ENCODE measurements around the gene UGGT1.
"Not testable (repeated sequence)": the region's sequence is repeated elsewhere in the genome, so short reads cannot be mapped to it uniquely, and the experiment has no call there.

Gene UGGT1

DNA sequence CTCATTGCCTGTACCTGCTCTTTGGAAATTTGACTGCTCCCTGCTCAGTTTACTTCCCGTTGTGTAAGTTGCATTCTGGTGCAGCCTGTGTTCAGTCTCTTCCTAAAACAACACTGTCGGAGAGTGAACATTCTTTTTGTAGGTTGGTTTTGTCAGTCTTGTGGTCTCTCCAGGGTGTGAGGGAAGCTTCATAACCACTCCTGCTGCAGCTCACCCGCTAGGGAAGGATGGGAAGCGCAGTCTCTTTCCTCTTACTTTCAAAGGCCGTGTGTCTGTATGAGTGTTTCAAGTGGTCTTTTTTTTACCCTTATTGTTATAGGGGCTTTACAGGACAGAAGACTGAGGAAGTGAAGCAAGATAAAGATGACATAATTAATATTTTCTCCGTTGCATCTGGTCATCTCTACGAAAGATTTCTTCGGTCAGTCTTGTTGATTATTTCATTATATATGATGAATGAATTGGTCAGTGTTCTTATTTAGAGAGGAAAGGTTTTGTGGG, 87.2 kb downstream of the UGGT1 start:
- no peak for DNase-seq

DNA sequence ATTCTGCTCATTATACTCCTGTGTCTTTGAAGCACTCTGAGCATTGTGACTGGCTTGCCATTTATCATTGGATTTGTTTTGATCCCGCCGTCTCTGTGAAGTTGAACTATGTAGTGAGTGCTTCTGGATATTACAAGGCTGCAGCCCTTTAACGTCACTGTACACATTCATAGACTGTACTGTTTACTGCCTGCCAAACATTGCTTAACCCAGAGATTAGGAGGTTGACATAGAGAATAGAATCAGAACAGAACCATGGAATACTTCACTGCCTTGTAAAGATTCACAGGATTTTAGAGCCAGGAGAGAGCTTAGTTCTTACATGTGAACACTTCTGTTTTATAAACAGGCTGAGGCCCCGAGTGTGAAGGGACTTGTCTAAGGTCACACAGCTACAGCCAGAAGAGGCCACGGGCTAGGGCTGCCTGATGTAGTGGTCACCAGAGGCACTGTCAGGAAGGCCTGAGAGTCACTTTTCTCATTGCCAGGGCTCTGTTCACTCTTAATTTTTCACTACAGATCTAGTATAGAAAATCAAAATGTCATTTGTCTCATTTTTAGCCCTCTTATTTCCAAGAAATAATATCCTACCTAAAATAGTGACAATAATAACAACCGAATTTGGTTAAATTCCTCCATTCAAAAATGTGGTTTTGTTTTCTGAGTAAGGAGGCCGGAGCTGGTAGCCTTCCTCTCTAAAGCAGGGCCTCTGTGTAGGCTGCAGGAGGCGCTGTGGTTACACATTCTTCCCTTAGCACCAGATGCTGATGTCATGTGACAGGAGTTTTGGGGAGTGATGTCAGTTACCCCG, 87.9 kb downstream of the UGGT1 start:
- DNase-seq: peak; percentile 51

DNA sequence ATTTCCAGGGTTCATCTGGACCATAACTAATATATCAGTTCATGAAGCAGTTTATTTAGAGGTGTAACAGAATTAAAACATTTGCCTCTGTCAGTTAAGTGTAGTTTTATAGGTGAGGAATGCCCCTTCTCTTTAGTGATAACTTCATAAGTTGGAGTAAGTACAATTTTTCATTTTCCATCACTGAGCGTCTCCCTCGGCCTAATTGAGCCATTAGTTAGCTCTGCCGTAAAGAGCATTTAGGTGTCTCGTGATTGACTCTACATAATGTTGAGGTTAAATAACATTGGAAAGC, 88.4 kb downstream of the UGGT1 start:
- no peak for DNase-seq

DNA sequence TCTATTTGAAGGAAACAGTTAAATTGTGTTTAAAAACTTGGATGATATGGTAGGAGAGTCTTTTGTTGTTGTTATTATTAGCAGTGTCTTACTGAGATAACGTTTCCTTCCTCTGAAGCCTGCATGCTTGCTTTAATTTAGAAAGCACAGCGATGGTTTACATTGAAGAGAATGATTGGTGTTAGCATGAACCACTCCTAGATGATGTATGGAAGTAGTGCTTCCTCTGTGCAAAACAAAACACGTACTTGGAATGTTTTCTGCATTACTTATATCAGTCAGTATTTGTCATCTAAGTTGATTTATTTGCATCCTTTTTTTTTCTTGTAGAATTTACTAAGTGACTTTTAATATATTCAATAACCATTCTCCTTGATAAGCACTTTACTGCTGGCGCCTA, 89.0 kb downstream of the UGGT1 start:
- DNase-seq: no peak

DNA sequence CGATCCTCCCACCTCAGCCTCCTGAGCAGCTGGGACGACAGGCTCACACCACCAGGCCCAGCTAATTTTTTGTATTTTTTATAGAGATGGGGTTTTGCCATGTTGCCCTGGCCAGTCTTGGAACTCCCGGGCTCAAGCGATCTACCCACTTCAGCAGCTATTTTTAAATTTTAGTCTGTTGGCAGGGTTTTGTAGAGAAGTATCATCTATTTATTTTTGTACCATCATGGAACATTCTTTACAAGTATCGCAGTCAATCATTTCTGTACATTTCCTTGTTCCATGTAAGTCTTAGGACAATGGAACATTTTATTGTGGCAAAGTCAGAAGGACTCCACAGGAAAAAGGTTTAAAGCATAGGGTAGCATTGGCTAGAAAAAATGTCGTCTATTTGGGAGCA, 94.6 kb downstream of the UGGT1 start:
- no peak for DNase-seq

DNA sequence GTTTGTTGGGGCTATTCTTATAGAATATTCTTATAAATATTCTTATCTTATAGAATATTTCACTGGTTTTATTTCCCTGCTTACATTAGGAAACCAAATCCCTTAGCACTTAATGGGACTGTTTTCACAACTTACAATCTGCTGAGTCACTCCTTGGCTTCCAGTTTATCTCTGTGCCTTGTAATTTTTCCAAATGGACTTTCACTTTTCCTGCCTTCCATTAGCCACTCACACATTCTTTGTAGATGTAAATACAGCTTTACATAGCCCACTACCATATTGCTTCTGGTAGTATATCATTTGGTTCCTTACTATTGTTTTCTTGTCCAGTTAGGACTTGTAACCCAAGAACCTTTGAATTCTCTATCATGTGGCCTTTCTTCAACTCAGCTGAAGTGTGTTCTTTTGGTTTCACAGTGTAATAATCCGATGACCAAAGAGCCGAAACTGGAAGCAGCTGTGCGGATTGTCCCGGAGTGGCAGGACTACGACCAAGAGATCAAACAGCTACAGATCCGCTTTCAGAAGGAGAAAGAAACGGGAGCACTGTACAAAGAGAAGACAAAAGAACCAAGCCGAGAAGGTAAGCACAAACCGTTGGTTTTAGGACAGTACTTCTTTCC, 96.1 kb downstream of the UGGT1 start:
- DNase-seq: no peak

DNA sequence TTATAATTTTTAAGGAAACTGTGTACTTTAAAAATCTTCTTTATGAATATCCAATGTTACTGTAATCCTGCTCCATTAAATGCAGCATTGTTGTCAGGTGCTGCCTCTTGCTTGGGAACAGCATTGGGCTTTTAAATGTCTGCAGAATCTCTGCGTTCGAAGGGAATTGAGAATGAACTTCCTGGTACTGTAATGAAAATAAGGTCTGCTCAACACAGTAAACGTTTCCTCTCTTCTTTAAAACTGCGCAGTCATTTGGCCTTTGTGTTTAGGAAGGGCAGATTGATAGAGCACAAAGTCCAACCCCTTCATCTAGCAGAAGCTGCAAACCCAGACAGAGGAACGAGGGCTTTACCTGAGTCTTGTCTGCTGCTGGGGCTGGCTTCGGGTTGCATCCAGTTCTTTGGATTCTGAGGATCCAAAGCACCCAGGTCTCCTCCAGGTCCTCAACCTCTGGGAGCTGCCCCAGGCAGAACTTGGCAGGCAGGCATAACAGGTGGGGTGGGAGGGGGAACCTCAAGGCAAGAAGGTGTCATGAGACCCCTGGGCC, 104.5 kb downstream of the UGGT1 start:
- DNase-seq: no peak

DNA sequence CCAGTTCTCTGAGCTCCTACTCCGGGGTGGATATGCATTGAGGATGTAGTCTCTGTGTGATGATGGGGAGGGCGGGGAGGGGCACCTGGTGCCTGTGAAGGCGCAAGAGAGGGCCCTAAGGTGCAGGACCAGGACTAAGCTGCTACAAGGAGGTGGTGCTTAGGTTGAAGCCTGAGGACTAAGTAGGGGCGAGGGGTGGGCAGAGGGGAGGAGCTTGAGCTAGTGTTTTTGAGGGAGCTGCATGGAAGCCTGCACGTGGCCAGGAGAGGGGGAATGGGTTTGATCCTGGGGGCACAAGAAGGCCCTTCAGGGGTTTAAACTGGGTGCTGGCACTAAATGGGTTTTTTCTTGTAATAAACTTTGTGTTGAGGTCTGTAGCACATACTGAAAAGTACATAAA, 105.0 kb downstream of the UGGT1 start:
- DNase-seq: no peak

DNA sequence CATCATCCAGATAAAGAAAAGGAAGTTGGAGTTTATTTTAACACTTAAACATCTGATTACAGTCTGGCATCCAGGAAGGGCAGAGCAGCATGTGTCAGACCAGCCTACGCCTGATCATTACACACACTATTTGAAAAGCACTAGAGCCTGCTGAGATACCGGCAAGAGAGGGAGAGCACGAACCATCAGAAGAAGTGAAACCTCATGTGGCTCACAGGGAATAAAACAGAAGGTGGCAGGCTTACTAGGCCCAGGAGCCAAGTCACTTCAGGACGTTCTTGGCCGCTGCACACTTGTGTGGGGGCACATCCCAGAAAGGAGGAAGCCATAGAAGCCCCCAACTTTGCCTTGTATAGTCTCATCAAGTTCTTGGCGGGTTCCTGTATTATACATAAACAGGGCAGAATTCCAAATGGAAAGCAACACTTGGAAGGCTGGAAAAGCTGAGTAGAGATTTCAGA, 105.5 kb downstream of the UGGT1 start:
- no peak for DNase-seq

DNA sequence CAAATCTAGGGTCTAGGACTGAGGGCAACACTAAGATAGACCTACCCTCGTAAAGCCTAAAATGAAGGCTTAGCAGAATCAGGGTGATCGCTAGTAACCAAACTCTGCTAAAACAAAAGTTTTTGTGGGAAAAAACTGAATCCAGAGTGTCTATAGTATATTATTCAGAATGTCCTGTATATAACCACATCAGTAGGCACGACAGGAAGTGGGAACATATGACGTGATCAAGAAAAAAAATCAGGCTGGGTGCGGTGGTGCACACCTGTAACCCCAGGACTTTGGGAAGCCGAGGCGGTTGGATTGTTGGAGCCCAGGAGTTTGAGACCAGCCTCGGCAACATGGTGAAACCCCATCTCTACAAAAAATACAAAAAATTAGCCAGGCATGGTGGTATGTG, 106.1 kb downstream of the UGGT1 start:
- no peak for DNase-seq

DNA sequence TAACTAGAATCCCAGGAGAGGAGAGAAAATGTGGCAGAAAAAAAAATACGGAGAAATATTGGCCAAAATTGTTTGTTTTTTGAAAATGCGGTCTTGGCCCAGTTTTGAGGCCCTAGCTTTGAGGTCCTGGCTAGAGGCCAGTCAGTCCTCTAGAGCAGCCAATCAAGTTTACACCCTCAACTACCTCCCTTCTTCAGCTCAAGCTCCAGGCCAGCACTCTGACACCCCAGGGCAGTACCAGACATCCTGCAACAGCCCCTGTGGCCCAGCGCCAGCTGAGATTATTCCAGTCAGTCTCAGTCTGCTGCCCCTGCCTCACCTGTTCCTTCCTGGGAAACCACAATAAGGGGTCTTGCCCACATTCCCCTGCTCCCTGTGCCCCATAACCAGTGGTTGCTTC, 107.7 kb downstream of the UGGT1 start:
- no peak for DNase-seq

DNA sequence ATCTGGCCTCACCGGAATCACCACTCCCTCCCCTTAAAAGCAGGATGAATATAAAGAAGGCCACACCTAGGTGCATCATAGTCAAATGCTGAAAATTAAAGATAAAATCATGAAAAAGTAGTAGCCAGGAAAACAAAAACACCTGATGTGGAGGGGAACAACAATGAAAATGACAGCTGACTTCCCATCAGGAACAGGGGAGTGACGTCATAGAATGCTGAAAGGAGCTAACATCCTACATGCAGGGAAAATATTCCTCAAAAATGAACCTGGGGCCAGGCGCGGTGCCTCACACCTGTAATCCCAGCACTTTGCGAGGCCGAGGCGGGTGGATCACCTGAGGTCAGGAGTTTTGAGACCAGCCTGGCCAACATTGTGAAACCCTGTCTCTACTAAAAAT, 108.1 kb downstream of the UGGT1 start:
- no peak for DNase-seq

DNA sequence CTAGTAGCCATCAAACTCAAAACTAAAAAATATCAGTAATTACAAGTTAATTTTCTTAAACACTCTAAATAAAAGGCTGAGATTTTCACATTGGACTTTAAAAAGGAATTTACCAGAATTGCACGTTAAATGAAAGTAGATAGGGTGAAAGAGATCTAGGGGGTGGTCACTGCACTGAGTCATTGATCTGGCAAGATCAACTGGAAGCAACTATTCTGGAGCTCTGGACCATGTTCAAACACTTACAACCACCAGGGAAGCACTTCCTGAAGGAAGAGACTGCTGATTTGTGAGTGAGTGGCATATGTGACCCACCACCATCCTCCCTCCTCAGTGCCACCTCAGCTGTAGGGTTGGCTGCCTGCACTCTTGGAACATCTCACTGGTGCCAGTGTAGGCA, 111.8 kb downstream of the UGGT1 start:
- no peak for DNase-seq

DNA sequence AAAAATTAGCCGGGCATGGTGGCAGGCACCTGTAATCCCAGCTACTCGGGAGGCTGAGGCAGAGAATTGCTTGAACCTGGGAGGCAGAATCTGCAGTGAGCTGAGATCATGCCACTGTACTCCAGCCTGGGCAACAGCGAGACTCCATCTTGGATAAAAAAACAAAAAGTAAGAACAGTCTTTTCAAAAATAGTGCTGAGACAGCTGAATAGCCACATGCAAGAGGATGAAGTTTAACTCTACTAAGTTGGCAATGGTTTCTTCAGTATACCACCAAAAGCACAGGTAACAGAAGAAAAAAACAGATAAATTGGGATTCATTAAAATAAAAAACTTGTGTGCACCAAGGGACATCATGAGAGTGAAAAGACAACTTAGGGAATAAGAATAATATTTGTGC, 115.2 kb downstream of the UGGT1 start:
- DNase-seq: no peak

DNA sequence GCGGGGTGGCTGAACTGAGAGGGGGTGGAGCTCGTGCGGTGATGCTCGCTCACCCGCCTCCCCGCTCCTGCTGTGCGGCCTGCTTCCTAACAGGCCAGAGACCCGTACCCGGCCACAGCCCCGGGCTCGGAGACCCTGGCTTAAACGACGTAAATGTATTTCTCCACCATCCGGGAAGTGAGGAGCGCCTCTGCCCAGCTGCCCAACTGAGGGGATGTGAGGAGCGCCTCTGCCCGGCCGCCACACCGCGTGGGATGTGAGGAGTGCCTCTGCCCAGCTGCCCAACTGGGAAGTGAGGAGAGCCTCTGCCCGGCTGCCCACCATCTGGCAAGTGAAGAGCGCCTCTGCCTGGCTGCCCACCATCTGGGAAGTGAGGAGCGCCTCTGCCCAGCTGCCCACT, 117.0 kb downstream of the UGGT1 start:
- no peak for DNase-seq

DNA sequence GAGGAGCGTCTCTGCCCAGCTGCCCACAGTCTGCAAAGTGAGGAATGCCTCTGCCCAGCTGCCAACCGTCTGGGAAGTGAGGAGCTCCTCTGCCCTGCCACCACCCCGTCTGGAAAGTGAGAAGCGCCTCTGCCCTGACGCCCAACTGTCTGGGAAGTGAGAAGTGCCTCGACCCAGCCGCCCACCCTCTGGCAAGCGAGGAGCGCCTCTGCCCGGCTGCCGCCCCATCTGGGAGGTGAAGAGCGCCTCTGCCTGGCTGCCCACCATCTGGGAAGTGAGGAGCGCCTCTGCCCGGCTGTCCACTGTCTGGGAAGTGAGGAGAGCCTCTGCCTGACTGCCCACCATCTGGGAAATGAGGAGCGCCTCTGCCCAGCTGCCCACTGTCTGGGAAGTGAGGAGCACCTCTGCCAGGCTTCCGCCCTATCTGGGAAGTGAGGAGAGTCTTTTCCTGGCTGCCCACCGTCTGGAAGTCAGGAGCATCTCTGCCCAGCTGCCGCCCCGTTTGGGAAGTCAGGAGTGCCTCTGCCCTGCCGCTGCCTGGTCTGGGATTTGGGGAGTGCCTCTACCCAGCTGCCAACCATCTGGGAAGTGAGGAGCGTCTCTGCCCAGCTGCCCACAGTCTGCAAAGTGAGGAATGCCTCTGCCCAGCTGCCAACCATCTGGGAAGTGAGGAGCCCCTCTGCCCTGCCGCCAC, 117.8 kb downstream of the UGGT1 start:
- not testable (repeated sequence) for DNase-seq

DNA sequence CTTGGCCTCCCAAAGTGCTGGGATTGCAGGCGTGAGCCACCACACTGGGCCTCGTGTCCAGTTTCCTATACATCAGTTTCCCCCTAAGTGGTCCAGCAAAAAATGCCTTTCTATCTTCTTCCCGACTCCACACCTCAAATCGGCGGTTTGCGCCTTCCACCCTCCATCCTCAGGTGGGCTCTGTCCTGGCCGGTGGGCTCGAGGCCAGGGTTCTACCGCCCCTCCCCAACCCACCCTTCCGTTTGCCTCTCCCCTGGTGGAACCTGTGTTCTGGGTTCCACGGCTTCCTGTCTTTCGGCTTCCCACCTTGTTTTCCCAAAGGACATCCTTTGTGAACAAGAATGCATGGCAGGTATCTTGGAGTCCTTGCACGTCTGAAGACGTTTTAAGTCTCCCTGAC, 123.3 kb downstream of the UGGT1 start:
- no peak for DNase-seq

DNA sequence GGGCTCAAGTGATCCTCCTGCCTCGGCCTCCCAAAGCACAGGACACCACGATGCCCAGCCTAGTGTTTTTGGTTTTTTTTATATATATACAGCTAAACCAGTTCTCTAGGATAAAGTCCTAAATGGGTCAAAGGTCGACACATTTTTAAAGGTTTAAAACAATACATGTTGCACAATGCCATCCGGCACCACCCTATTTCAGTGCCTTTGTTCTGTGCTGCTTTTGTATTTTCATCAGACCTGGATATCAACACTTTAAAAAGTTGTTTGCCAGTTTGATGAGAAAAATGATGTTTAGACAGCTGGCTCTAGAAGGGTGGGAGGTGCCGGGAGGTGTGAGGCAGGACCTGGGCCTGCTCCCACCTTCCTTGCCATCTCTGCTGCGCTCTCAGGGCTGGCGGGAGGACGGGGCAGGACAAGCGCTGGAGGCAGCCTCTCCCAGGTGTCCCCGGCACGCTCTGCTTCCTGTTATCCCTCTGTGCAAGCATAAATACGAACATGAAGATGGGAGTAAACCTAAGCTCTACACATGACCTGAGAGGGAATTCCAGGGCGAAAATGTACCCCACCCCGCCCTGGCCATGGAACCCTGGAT, 124.0 kb downstream of the UGGT1 start:
- DNase-seq: no peak

DNA sequence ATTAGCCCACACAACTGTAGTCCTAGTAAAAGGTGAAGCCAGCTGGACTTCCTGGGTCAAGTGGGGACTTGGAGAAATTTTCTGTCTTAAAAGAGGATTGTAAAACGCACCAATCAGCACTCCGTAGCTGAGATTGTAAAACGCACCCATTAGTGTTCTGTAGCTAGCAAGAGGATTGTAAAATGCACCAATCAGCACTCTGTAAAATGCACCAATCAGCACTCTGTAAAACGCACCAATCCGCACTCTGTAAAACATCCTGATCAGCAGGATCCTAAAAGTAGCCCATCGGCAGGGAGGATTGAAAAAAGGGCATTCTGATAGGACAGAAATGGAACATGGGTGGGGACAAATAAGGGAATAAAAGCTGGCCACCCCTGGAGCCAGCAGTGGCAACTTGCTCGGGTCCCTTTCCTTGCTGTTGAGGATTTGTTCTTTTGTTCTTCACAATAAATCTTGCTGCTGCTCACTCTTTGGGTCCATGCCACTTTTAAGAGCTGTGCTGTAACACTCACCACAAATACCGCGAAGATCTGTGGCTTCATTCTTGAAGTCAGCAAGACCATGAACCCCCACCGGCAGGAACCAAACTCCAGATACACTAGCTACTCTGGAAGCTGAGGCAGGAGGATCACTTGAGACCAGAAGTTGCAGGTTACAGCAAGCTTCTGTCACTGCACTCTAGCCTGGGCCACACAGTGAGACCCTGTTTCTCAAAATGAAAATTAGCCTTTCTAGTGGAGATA, 125.1 kb downstream of the UGGT1 start:
- no peak for DNase-seq

DNA sequence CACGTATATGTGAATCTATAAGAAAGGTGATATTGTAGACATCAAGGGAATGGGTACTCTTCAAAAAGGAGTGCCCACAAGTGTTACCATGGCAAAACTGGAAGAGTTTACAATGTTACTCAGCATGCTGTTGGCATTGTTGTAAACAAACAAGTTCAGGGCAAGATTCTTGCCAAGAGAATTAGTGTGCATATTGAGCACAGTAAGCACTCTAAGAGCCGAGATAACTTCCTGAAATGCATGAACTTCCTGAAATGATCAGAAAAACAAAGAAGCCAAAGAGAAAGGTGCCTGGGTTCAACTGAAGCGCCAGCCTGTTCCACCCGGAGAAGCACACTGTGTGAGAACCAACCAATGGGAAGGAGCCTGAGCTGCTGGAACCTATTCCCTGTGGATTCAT, 126.7 kb downstream of the UGGT1 start:
- DNase-seq: no peak

DNA sequence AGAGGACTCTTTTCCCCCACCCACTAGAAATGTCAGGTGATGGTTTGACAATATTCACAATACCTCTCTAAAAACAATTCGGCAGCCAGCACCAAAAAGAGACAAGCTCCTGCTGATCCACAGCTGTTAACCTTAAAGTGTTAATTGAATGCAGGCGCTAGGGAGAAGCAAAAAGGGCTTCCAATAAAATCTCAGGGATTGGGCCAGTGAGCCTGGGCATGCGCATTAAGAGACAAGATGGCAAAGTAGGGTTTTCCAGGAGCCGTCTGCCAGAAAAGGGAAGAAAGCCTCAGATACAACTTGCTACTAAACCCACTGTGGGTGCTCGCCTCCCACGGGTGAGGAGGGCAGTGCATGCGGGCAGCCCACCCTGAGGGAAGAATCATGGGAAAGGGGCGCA, 128.9 kb downstream of the UGGT1 start:
- no peak for DNase-seq

DNA sequence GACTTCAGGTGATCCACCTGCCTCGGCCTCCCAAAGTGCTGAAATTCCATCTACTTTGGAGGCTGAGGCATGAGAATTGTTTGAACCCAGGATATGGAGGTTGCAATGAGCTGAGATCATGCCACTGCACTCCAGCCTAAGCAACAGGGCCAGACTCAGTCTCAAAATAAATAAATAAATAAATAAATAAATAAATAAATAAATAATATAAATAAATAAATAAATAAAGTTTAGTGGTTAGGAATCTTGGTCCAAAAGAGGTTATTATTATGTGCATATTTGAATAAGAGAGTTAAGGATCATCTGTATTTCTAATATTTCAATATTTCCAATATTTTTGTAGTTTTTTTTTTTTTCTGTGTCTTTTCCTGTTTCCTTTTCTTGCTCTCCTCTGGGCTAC, 136.9 kb downstream of the UGGT1 start:
- DNase-seq: no peak

DNA sequence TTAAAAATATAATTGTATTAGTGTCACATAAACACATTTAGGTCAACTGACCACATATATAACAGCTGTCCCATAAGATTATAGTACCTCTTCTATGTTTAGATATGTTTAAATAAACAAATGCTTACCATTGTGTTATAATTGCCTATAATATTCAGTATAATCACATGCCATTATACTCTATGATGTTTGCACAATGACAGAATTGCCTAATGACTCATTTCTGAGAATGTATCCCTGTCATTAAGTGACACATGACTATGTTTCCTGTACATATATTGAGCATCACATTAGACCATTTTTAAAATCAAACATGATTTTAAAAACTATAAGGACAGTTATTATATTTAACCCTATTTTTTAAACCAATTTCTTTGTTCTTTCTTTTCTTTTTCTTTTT, 137.9 kb downstream of the UGGT1 start:
- no peak for DNase-seq

Measured in stimulated activated CD4-positive, alpha-beta T cell treated with anti-CD3 and anti-CD28 coated beads, Interleukin-15, amount 100 ng/mL, for 24 hours (primary cell).